ENCODE results near the gene PAQR7.

The PAQR7 gene

GRCh38 chr1:25831569-25832196, 43.8 kb downstream of the PAQR7 start:
- TF ChIP-seq TCF4 (CRISPR knock-in tag; IDR thresholded peaks at IDR 0.05; ENCODE audit: borderline replicate concordance) (no peak), ZFP3 (CRISPR knock-in tag; IDR thresholded peaks at IDR 0.05) (no peak), ZC3H10 (CRISPR knock-in tag; IDR thresholded peaks at IDR 0.05) (no peak), GLIS3 (CRISPR knock-in tag; IDR thresholded peaks at IDR 0.05) (no peak), CREB5 (CRISPR knock-in tag; IDR thresholded peaks at IDR 0.05; ENCODE audit: low read depth) (no peak), BACH2 (CRISPR knock-in tag; IDR thresholded peaks at IDR 0.05; ENCODE audit: borderline replicate concordance) (no peak), ZFP30 (CRISPR knock-in tag; IDR thresholded peaks at IDR 0.05) (no peak), TSHZ2 (CRISPR knock-in tag; IDR thresholded peaks at IDR 0.05) (no peak), OSR1 (CRISPR knock-in tag; IDR thresholded peaks at IDR 0.05) (no peak), RARB (CRISPR knock-in tag; IDR thresholded peaks at IDR 0.05) (no peak)
- ATAC-seq, result no peak

GRCh38 chr1:25829046-25829445, 46.5 kb downstream of the PAQR7 start:
- ATAC-seq, result no peak

GRCh38 chr1:25828491-25828890, 47.0 kb downstream of the PAQR7 start:
- no peak for ATAC-seq
- TF ChIP-seq ZNF70 (CRISPR knock-in tag; IDR thresholded peaks at IDR 0.05), result no peak
- no peak for TF ChIP-seq ZFP30 (CRISPR knock-in tag; IDR thresholded peaks at IDR 0.05)
- no peak for TF ChIP-seq ZC3H10 (CRISPR knock-in tag; IDR thresholded peaks at IDR 0.05)
- no peak for TF ChIP-seq ARNTL (CRISPR knock-in tag; IDR thresholded peaks at IDR 0.05; ENCODE audit: borderline replicate concordance, low read depth)
- TF ChIP-seq ZNF565 (CRISPR knock-in tag; conservative IDR thresholded peaks at IDR 0.05; ENCODE audit: low read depth), result no peak
- no peak for TF ChIP-seq SNAI2 (CRISPR knock-in tag; IDR thresholded peaks at IDR 0.05)
- TF ChIP-seq CSDC2 (CRISPR knock-in tag; IDR thresholded peaks at IDR 0.05), result no peak
- TF ChIP-seq OSR1 (CRISPR knock-in tag; IDR thresholded peaks at IDR 0.05), result no peak
- no peak for TF ChIP-seq PPARA (CRISPR knock-in tag; IDR thresholded peaks at IDR 0.05; ENCODE audit: borderline replicate concordance)
- no peak for TF ChIP-seq TOX (CRISPR knock-in tag; IDR thresholded peaks at IDR 0.05; ENCODE audit: borderline replicate concordance)
- no peak for TF ChIP-seq BACH2 (CRISPR knock-in tag; IDR thresholded peaks at IDR 0.05; ENCODE audit: borderline replicate concordance)
- no peak for TF ChIP-seq CREB5 (CRISPR knock-in tag; IDR thresholded peaks at IDR 0.05; ENCODE audit: low read depth)
- no peak for TF ChIP-seq ISL1 (CRISPR knock-in tag; IDR thresholded peaks at IDR 0.05)
- no peak for TF ChIP-seq ZFP3 (CRISPR knock-in tag; IDR thresholded peaks at IDR 0.05)
- no peak for TF ChIP-seq GLIS3 (CRISPR knock-in tag; IDR thresholded peaks at IDR 0.05)
- no peak for TF ChIP-seq POU6F1 (CRISPR knock-in tag; IDR thresholded peaks at IDR 0.05; ENCODE audit: borderline replicate concordance, low read depth)
- TF ChIP-seq RARB (CRISPR knock-in tag; IDR thresholded peaks at IDR 0.05), result no peak
- TF ChIP-seq ZNF8 (CRISPR knock-in tag; IDR thresholded peaks at IDR 0.05), result no peak

More at GRCh38 chr1:25829046-25829445, 46.5 kb downstream of the PAQR7 start:
- TF ChIP-seq PATZ1 (CRISPR knock-in tag; IDR thresholded peaks at IDR 0.05; ENCODE audit: borderline replicate concordance), result no peak
- no peak for TF ChIP-seq OSR1 (CRISPR knock-in tag; IDR thresholded peaks at IDR 0.05)
- TF ChIP-seq ZFP3 (CRISPR knock-in tag; IDR thresholded peaks at IDR 0.05), result no peak
- no peak for TF ChIP-seq CSRNP3 (CRISPR knock-in tag; IDR thresholded peaks at IDR 0.05)
- no peak for TF ChIP-seq CSDC2 (CRISPR knock-in tag; IDR thresholded peaks at IDR 0.05)

Measured in SK-N-SH treated with all-trans-retinoic acid at 6 μM for 48 hours (cell line).